ENCODE results near the gene CEP290. TPM values are rescaled to one million over a fixed set of nuclear protein-coding genes. Genes with fewer than 3 reads are reported as not detected.

Gene CEP290
- total and polyA plus RNA-seq, 4 experiments from 2014 or later, result 2.2 to 23.0 (median 16.4) TPM

DNA sequence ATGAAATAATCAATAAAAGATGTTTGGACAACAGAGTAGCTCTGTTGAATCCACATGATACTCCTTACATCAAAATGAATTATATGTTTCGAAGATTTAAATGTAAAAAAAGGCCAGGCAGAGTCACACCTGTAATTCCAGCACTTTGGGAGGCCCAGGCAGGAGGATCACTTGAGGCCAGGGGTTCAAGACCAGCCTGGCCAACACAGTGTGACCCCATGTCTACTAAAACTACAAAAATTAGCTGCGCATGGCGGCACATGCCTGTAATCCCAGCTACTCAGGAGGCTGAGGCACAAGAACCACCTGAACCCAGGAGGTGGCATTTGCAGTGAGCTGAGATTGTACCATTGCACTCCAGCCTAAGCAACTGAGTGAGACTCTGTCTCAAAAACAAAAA lies 14.8 kb downstream of the CEP290 start:
- H3K27me3 Mint-ChIP-seq, result no peaks in the 10 kb centered on the region
- Histone ChIP-seq H3K36me3 (ENCODE audit: insufficient read depth, low read length) (peaks cover 6% of the 10 kb centered on the region), H3K4me1 (ENCODE audit: insufficient read depth, low read length) (no peaks in the 10 kb centered on the region), H3K4me3 (ENCODE audit: low read length in 2 of 2) (no peak overlapping the region), H3K27me3 (ENCODE audit: insufficient read depth, low read length) (no peaks in the 10 kb centered on the region), H3K27ac (ENCODE audit: low read depth, low read length) (no peak overlapping the region), H3K9me3 (ENCODE audit: control insufficient read depth in 1 of 2, low read length in 2 of 2) (no peaks in the 10 kb centered on the region)
- no peak overlapping the region for H3K27ac Mint-ChIP-seq
- H3K4me3 Mint-ChIP-seq, result no peak overlapping the region
- H3K4me1 Mint-ChIP-seq, result no peaks in the 10 kb centered on the region
- intact Hi-C loops (cut with micrococcal nuclease), result no loop called here
- peak in 1 of 5 donors; percentile 5 for DNase-seq
- CTCF ChIA-PET (ENCODE audit: partially characterized antibody), result no interaction called here
- peaks cover 19 to 22% of the 10 kb centered on the region in 2 donors for H3K36me3 Mint-ChIP-seq
- H3K9me3 Mint-ChIP-seq, result no peaks in the 10 kb centered on the region
- POLR2A ChIA-PET (ENCODE audit: partially characterized antibody), result interaction anchor here (0.5 kb wide), 1 partner anchor 53 kb away, joined by 3 read pairs; no protein-coding TSS in a partner anchor

DNA sequence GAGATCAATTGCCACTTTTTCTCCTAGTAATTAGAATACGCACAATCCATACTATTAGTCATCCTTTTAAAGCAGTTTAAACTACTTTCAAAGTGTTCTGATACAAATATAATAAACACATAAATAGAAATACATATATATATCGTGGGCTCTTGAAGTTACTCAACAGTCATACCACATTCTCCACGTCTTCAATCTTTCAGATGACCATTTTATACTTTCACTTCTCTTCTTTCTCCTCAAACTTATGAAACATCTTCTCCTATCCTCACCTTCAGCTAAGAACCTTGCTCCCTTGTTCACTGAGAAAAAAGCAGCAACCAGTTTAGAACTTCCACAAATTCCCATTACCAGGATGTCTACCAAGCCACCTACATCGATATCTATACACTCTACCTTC lies 19.2 kb downstream of the CEP290 start:
- Mint-ChIP-seq H3K4me3 (no peak overlapping the region), H3K27ac (no peak overlapping the region), H3K27me3 (no peaks in the 10 kb centered on the region), H3K36me3 (peaks cover 10 to 22% of the 10 kb centered on the region in 2 donors), H3K9me3 (no peaks in the 10 kb centered on the region), H3K4me1 (no peaks in the 10 kb centered on the region)
- Histone ChIP-seq H3K27me3 (ENCODE audit: insufficient read depth, low read length) (no peaks in the 10 kb centered on the region), H3K4me3 (ENCODE audit: low read length in 2 of 2) (no peak overlapping the region), H3K27ac (ENCODE audit: low read depth, low read length) (no peak overlapping the region), H3K36me3 (ENCODE audit: insufficient read depth, low read length) (peaks cover 12% of the 10 kb centered on the region), H3K9me3 (ENCODE audit: control insufficient read depth in 1 of 2, low read length in 2 of 2) (no peaks in the 10 kb centered on the region), H3K4me1 (ENCODE audit: insufficient read depth, low read length) (no peaks in the 10 kb centered on the region)
- intact Hi-C loops (cut with micrococcal nuclease), result no loop called here
- no peak for DNase-seq
- CTCF ChIA-PET (ENCODE audit: partially characterized antibody), result interaction anchor here (1.0 kb wide), 1 partner anchor 9 kb away, joined by 3 read pairs; no protein-coding TSS in a partner anchor
- POLR2A ChIA-PET (ENCODE audit: partially characterized antibody), result no interaction called here

- no peak overlapping the region for H3K27ac Mint-ChIP-seq
Observed at GRCh38 chr12:88113871-88114270, 28.0 kb downstream of the CEP290 start.

GRCh38 chr12:88111074-88111652 lies 30.7 kb downstream of the CEP290 start:
- H3K4me1 Mint-ChIP-seq, result peaks cover 2 to 5% (median 3%) of the 10 kb centered on the region in 4 donors
- DNase-seq, result peak in 4 of 5 donors; percentile 16 to 27 (median 22)
- H3K9me3 ChIP-seq (ENCODE audit: control insufficient read depth in 1 of 2, low read length in 2 of 2), result no peaks in the 10 kb centered on the region
- peak overlapping the region in 3 of 7 donors; percentile 43 to 84 (median 75) for H3K27ac Mint-ChIP-seq
- H3K36me3 ChIP-seq (ENCODE audit: insufficient read depth, low read length), result peaks cover 10% of the 10 kb centered on the region
- POLR2A ChIA-PET (ENCODE audit: partially characterized antibody), result no interaction called here
- CTCF ChIA-PET (ENCODE audit: partially characterized antibody), result interaction anchor here (1.5 kb wide), 1 partner anchor 31 kb away, joined by 3 read pairs; the partner anchor contains the start of genes CEP290 and TMTC3
- no peak overlapping the region for H3K27ac ChIP-seq (ENCODE audit: low read depth, low read length)
- H3K36me3 Mint-ChIP-seq, result peaks cover 43 to 46% of the 10 kb centered on the region in 2 donors
- peak overlapping the region in 7 of 8 donors; percentile 45 to 77 (median 64) for H3K4me3 Mint-ChIP-seq
- no peak overlapping the region for H3K4me3 ChIP-seq (ENCODE audit: low read length in 2 of 2)
- H3K9me3 Mint-ChIP-seq, result no peaks in the 10 kb centered on the region
- no peaks in the 10 kb centered on the region for H3K27me3 Mint-ChIP-seq
- intact Hi-C loops (cut with micrococcal nuclease), result loop anchor here (1.0 to 10.0 kb wide), 4 partner anchors 32 to 1354 kb away; partner anchors contain the start of genes CEP290 and TMTC3
- H3K4me1 ChIP-seq (ENCODE audit: insufficient read depth, low read length), result no peaks in the 10 kb centered on the region
- no peaks in the 10 kb centered on the region for H3K27me3 ChIP-seq (ENCODE audit: insufficient read depth, low read length)

More at GRCh38 chr12:88113871-88114270, 28.0 kb downstream of the CEP290 start:
- H3K27me3 ChIP-seq (ENCODE audit: insufficient read depth, low read length), result no peaks in the 10 kb centered on the region
- H3K27ac ChIP-seq (ENCODE audit: low read depth, low read length), result no peak overlapping the region
- DNase-seq, result no peak
- intact Hi-C loops (cut with micrococcal nuclease), result loop anchor here (5.0 to 10.0 kb wide), 2 partner anchors 883 to 1351 kb away; no protein-coding TSS in a partner anchor
- peaks cover 47 to 53% of the 10 kb centered on the region in 2 donors for H3K36me3 Mint-ChIP-seq
- no peaks in the 10 kb centered on the region for H3K9me3 Mint-ChIP-seq
- H3K4me1 Mint-ChIP-seq, result peaks cover 2 to 5% (median 3%) of the 10 kb centered on the region in 4 donors
- H3K36me3 ChIP-seq (ENCODE audit: insufficient read depth, low read length), result peaks cover 11% of the 10 kb centered on the region
- H3K4me1 ChIP-seq (ENCODE audit: insufficient read depth, low read length), result no peaks in the 10 kb centered on the region
- no peak overlapping the region for H3K4me3 ChIP-seq (ENCODE audit: low read length in 2 of 2)
- H3K4me3 Mint-ChIP-seq, result no peak overlapping the region
- no peaks in the 10 kb centered on the region for H3K27me3 Mint-ChIP-seq
- CTCF ChIA-PET (ENCODE audit: partially characterized antibody), result no interaction called here
- no peaks in the 10 kb centered on the region for H3K9me3 ChIP-seq (ENCODE audit: control insufficient read depth in 1 of 2, low read length in 2 of 2)
- POLR2A ChIA-PET (ENCODE audit: partially characterized antibody), result no interaction called here

DNA sequence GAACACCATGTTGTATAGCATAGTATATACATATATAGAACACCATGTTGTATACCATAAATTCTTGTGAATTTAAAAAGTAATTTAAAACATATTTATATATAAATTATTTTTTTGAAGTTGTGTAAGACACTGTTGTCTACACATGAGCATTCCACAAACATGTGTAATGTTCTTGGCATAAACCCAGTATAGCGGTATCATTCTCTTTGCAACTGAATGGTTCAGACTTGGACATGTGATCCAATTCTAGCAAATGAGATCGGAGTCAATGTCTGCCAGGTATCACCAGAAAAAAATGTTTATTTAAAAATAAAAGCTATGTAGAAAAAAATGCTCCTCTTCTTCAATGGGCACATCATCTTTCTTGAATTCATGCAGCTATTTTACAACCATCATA lies 33.9 kb downstream of the CEP290 start:
- ChIA-PET POLR2A (ENCODE audit: partially characterized antibody) (no interaction called here), CTCF (ENCODE audit: partially characterized antibody) (no interaction called here)
- Histone ChIP-seq H3K9me3 (ENCODE audit: control insufficient read depth in 1 of 2, low read length in 2 of 2) (no peaks in the 10 kb centered on the region), H3K4me3 (ENCODE audit: low read length in 2 of 2) (no peak overlapping the region), H3K27me3 (ENCODE audit: insufficient read depth, low read length) (no peaks in the 10 kb centered on the region), H3K27ac (ENCODE audit: low read depth, low read length) (no peak overlapping the region), H3K36me3 (ENCODE audit: insufficient read depth, low read length) (peaks cover 4% of the 10 kb centered on the region), H3K4me1 (ENCODE audit: insufficient read depth, low read length) (no peaks in the 10 kb centered on the region)
- H3K9me3 Mint-ChIP-seq, result no peaks in the 10 kb centered on the region
- no peak for DNase-seq
- intact Hi-C loops (cut with micrococcal nuclease), result no loop called here
- peaks cover 2 to 5% (median 3%) of the 10 kb centered on the region in 4 donors for H3K4me1 Mint-ChIP-seq
- H3K36me3 Mint-ChIP-seq, result peaks cover 36 to 40% of the 10 kb centered on the region in 2 donors
- no peak overlapping the region for H3K27ac Mint-ChIP-seq
- no peak overlapping the region for H3K4me3 Mint-ChIP-seq
- H3K27me3 Mint-ChIP-seq, result no peaks in the 10 kb centered on the region

- Mint-ChIP-seq H3K27me3 (no peaks in the 10 kb centered on the region), H3K36me3 (peaks cover 28 to 29% of the 10 kb centered on the region in 2 donors), H3K27ac (no peak overlapping the region), H3K4me3 (no peak overlapping the region), H3K9me3 (no peaks in the 10 kb centered on the region), H3K4me1 (peaks cover 0 to 1% (median 0%) of the 10 kb centered on the region in 4 donors)
- intact Hi-C loops (cut with micrococcal nuclease), result no loop called here
- H3K36me3 ChIP-seq (ENCODE audit: insufficient read depth, low read length), result peaks cover 8% of the 10 kb centered on the region
- no peaks in the 10 kb centered on the region for H3K9me3 ChIP-seq (ENCODE audit: control insufficient read depth in 1 of 2, low read length in 2 of 2)
- DNase-seq, result no peak
- CTCF ChIA-PET (ENCODE audit: partially characterized antibody), result no interaction called here
- POLR2A ChIA-PET (ENCODE audit: partially characterized antibody), result no interaction called here
- H3K4me1 ChIP-seq (ENCODE audit: insufficient read depth, low read length), result no peaks in the 10 kb centered on the region
- no peaks in the 10 kb centered on the region for H3K27me3 ChIP-seq (ENCODE audit: insufficient read depth, low read length)
- no peak overlapping the region for H3K4me3 ChIP-seq (ENCODE audit: low read length in 2 of 2)
- no peak overlapping the region for H3K27ac ChIP-seq (ENCODE audit: low read depth, low read length)
Observed at GRCh38 chr12:88093573-88093972, 48.3 kb downstream of the CEP290 start.

DNA sequence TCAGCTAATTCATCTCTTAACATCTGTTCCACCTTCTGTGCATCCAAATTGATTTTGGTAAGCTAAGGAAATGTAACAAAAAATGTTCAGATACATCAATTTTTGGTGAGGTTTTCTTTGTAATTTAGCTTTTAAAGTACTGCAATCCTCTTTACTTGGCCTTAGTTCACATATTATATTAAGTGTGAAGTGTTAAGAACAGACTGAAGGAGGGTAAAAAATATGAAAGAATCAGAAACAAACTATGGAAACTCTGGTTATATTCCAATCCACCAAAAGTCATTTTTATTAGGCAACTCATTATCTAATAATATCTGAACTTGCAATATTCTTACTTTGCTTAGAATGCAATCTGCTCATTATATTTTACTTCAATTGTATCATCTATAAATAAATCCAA lies 49.1 kb downstream of the CEP290 start:
- H3K9me3 ChIP-seq (ENCODE audit: control insufficient read depth in 1 of 2, low read length in 2 of 2), result no peaks in the 10 kb centered on the region
- H3K27ac ChIP-seq (ENCODE audit: low read depth, low read length), result no peak overlapping the region
- ChIA-PET CTCF (ENCODE audit: partially characterized antibody) (no interaction called here), POLR2A (ENCODE audit: partially characterized antibody) (no interaction called here)
- Mint-ChIP-seq H3K27me3 (no peaks in the 10 kb centered on the region), H3K27ac (no peak overlapping the region), H3K4me3 (no peak overlapping the region), H3K4me1 (peaks cover 0 to 1% (median 0%) of the 10 kb centered on the region in 4 donors), H3K36me3 (peaks cover 27 to 30% of the 10 kb centered on the region in 2 donors), H3K9me3 (no peaks in the 10 kb centered on the region)
- H3K27me3 ChIP-seq (ENCODE audit: insufficient read depth, low read length), result no peaks in the 10 kb centered on the region
- H3K4me1 ChIP-seq (ENCODE audit: insufficient read depth, low read length), result no peaks in the 10 kb centered on the region
- no peak for DNase-seq
- H3K36me3 ChIP-seq (ENCODE audit: insufficient read depth, low read length), result peaks cover 9% of the 10 kb centered on the region
- no peak overlapping the region for H3K4me3 ChIP-seq (ENCODE audit: low read length in 2 of 2)
- intact Hi-C loops (cut with micrococcal nuclease), result no loop called here
